HG02571 (cell line): ENCODE measurements around the gene TRABD2B.

Source experiments
- ATAC-seq: cut with Tn5 transposase; IDR thresholded peaks from one replicate; pipeline ENCODE4 v1.9.1; 2021; ENCODE audit warnings: mild to moderate bottlenecking, moderate library complexity; ENCODE audit not compliant: unreplicated experiment

Gene TRABD2B

GRCh38 chr1:47783638-47784496 lies 213.3 kb downstream of the TRABD2B start:
- no peak for ATAC-seq

- ATAC-seq = no peak
These were observed 214.6 kb downstream of the TRABD2B start for GRCh38 chr1:47782414-47783166.

- no peak for ATAC-seq
These were observed 215.8 kb downstream of the TRABD2B start for GRCh38 chr1:47781171-47781959.

- no peak for ATAC-seq
These were observed 216.7 kb downstream of the TRABD2B start for GRCh38 chr1:47780469-47780995.

- no peak for ATAC-seq
These were observed 217.6 kb downstream of the TRABD2B start for GRCh38 chr1:47779613-47780012.

- no peak for ATAC-seq
These were observed 218.9 kb downstream of the TRABD2B start for GRCh38 chr1:47778280-47778679.

GRCh38 chr1:47777322-47777721 lies 219.9 kb downstream of the TRABD2B start:
- no peak for ATAC-seq

- ATAC-seq = no peak
These were observed 220.5 kb downstream of the TRABD2B start for GRCh38 chr1:47776667-47777131.

- ATAC-seq = no peak
These were observed 222.0 kb downstream of the TRABD2B start for GRCh38 chr1:47774986-47775834.

GRCh38 chr1:47772960-47773682 lies 224.1 kb downstream of the TRABD2B start:
- ATAC-seq = no peak

GRCh38 chr1:47772281-47772680 lies 224.9 kb downstream of the TRABD2B start:
- ATAC-seq = no peak

- no peak for ATAC-seq
These were observed 225.4 kb downstream of the TRABD2B start for GRCh38 chr1:47771751-47772150.

GRCh38 chr1:47769983-47770382 lies 227.2 kb downstream of the TRABD2B start:
- no peak for ATAC-seq

- no peak for ATAC-seq
These were observed 227.9 kb downstream of the TRABD2B start for GRCh38 chr1:47769295-47769694.

- ATAC-seq = no peak
These were observed 229.5 kb downstream of the TRABD2B start for GRCh38 chr1:47767741-47768100.

- no peak for ATAC-seq
These were observed 230.1 kb downstream of the TRABD2B start for GRCh38 chr1:47766832-47767740.

- ATAC-seq = no peak
These were observed 231.3 kb downstream of the TRABD2B start for GRCh38 chr1:47765742-47766485.

- ATAC-seq = no peak
These were observed 231.9 kb downstream of the TRABD2B start for GRCh38 chr1:47765236-47765635.
